ENCODE data around the gene DGKZ. TPM values are rescaled to one million over a fixed set of nuclear protein-coding genes. Genes with fewer than 3 reads are reported as not detected.

DGKZ gene
- total and polyA plus RNA-seq, 2 donors (not counting 3 experiments of a cell fraction or from before 2014, with no cell fraction given): 88.8 to 127 TPM

GRCh38 chr11:46402957-46403902, 56.0 kb downstream of the DGKZ start:
- Histone ChIP-seq H3K4me1 (ENCODE audit: control insufficient read depth, extremely low read depth, insufficient read depth, low read length) (no peaks in the 10 kb centered on the region), H3K9me1 (replicated peaks; ENCODE audit: control insufficient read depth, extremely low read depth, insufficient read depth, low read length) (no peaks in the 10 kb centered on the region), H3K36me3 (ENCODE audit: control insufficient read depth in 2 of 2, extremely low read depth in 1 of 2, insufficient read depth in 2 of 2, low read length in 2 of 2) (peaks cover 0 to 11% of the 10 kb centered on the region in 2 experiments), H3K27me3 (ENCODE audit: control insufficient read depth in 2 of 2, insufficient read depth in 2 of 2, low read length in 2 of 2) (no peaks in the 10 kb centered on the region), H3K4me3 (replicated peaks in 1 of 3; ENCODE audit: insufficient read depth in 1 of 3, low read depth in 1 of 3, low read length in 3 of 3) (no peak overlapping the region), H3K27ac (ENCODE audit: insufficient read depth, low read depth, low read length) (no peak overlapping the region), H3K9me3 (replicated peaks; ENCODE audit: control insufficient read depth, insufficient read depth, low read length) (no peaks in the 10 kb centered on the region), H3K9ac (replicated peaks; ENCODE audit: extremely low read depth, insufficient read depth, low read length) (no peak overlapping the region), H3K79me2 (ENCODE audit: control insufficient read depth, insufficient read depth, low read length) (no peaks in the 10 kb centered on the region), H2AFZ (ENCODE audit: low read depth, low read length) (no peak overlapping the region), H3K4me2 (ENCODE audit: insufficient read depth, low read length) (no peak overlapping the region), H4K20me1 (replicated peaks; ENCODE audit: control insufficient read depth, extremely low read depth, insufficient read depth, low read length) (no peaks in the 10 kb centered on the region)
- ChIA-PET POLR2A (no interaction called here), CTCF (interaction anchor here (1.0 to 3.0 kb wide), 4 partner anchors 11 to 126 kb away, joined by 3 to 12 read pairs (median 6); partner anchors contain the start of gene CHRM4)
- intact Hi-C loops (cut with micrococcal nuclease): no loop called here
- no peak for DNase-seq (ENCODE audit: low read depth, low spot score)
- TF ChIP-seq EZH2 (IDR thresholded peaks at IDR 0.05; ENCODE audit: borderline replicate concordance, low read depth, low read length, severe bottlenecking): no peak
- no peak for FAIRE-seq
- BruUV-seq (replicated peaks): no TSS peak
- dilution Hi-C loops (cut with MboI; ENCODE audit: extremely low pct_ligation_motif_present, low sequenced_read_pairs): no loop called here

DNA sequence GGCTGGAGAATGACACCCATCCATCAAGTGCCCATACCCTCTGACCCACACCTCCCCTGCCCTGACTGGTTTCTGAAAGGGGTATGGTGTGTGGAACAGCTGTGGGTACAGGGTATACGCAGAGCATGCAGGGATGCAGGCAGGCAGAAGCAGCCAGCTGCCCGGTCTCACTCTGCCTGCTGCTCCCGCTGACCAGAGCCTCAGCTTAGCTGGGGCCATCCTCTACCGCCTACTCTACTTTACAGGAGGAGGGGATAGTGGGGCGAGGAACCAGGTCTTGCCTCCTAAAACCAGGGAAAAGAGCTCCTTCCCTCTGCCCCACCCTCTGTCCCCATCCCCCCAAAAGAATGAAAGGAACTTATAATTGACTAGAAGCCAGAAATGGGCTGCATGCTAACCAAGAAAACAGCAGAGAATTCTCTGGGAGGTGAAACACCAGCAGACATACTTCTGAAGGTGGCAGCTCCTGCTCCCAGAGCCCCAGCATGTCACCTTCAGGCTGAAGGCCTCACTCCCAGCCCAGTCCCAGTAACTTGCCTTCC, 57.3 kb downstream of the DGKZ start:
- CTCF ChIA-PET: interaction anchor here (2.4 to 3.0 kb wide), 2 partner anchors 13 to 125 kb away, joined by 8 to 12 read pairs; partner anchors contain the start of gene CHRM4

More for the DNA sequence above, 57.3 kb downstream of the DGKZ start:
- no peaks in the 10 kb centered on the region for H3K79me2 ChIP-seq (ENCODE audit: control insufficient read depth, insufficient read depth, low read length)
- no peak overlapping the region for H3K4me2 ChIP-seq (ENCODE audit: insufficient read depth, low read length)
- dilution Hi-C loops (cut with MboI; ENCODE audit: extremely low pct_ligation_motif_present, low sequenced_read_pairs) (no loop called here), intact Hi-C loops (cut with micrococcal nuclease) (no loop called here)
- FAIRE-seq: no peak
- no peaks in the 10 kb centered on the region for H3K9me3 ChIP-seq (replicated peaks; ENCODE audit: control insufficient read depth, insufficient read depth, low read length)
- H3K9me1 ChIP-seq (replicated peaks; ENCODE audit: control insufficient read depth, extremely low read depth, insufficient read depth, low read length): no peaks in the 10 kb centered on the region
- H4K20me1 ChIP-seq (replicated peaks; ENCODE audit: control insufficient read depth, extremely low read depth, insufficient read depth, low read length): no peaks in the 10 kb centered on the region
- BruUV-seq (replicated peaks): no TSS peak
- H3K36me3 ChIP-seq (ENCODE audit: control insufficient read depth in 2 of 2, extremely low read depth in 1 of 2, insufficient read depth in 2 of 2, low read length in 2 of 2): peaks cover 3 to 16% of the 10 kb centered on the region in 2 experiments
- no peak overlapping the region for H3K9ac ChIP-seq (replicated peaks; ENCODE audit: extremely low read depth, insufficient read depth, low read length)
- H3K4me1 ChIP-seq (ENCODE audit: control insufficient read depth, extremely low read depth, insufficient read depth, low read length): no peaks in the 10 kb centered on the region
- no peak overlapping the region for H3K4me3 ChIP-seq (replicated peaks in 1 of 3; ENCODE audit: insufficient read depth in 1 of 3, low read depth in 1 of 3, low read length in 3 of 3)
- H2AFZ ChIP-seq (ENCODE audit: low read depth, low read length): no peak overlapping the region
- no peak for DNase-seq (ENCODE audit: low read depth, low spot score)
- no peaks in the 10 kb centered on the region for H3K27me3 ChIP-seq (ENCODE audit: control insufficient read depth in 2 of 2, insufficient read depth in 2 of 2, low read length in 2 of 2)
- POLR2A ChIA-PET: no interaction called here
- H3K27ac ChIP-seq (ENCODE audit: insufficient read depth, low read depth, low read length): no peak overlapping the region
- TF ChIP-seq CTCF (IDR thresholded peaks at IDR 0.05; ENCODE audit: extremely low read depth in 1 of 2, insufficient read depth in 1 of 2, low read depth in 1 of 2, low read length in 2 of 2): no peak
- no peak for TF ChIP-seq JUN (IDR thresholded peaks at IDR 0.05; ENCODE audit: borderline replicate concordance, insufficient read depth, insufficient read length, low read depth)
- TF ChIP-seq EZH2 (IDR thresholded peaks at IDR 0.05; ENCODE audit: borderline replicate concordance, low read depth, low read length, severe bottlenecking): no peak
- TF ChIP-seq MYC (IDR thresholded peaks at IDR 0.05; ENCODE audit: low read depth, low read length): no peak
- TF ChIP-seq POLR2A (IDR thresholded peaks at IDR 0.05; ENCODE audit: low read depth, low read length): no peak
- TF ChIP-seq GATA2 (IDR thresholded peaks at IDR 0.05; ENCODE audit: insufficient read depth, insufficient read length, low read depth, low read length): no peak
- no peak for TF ChIP-seq POLR2AphosphoS5 (IDR thresholded peaks at IDR 0.05; ENCODE audit: insufficient read depth, low read depth, low read length)
